ENCODE measurements around the gene TRMT61A. TPM values are rescaled to one million over a fixed set of nuclear protein-coding genes. Genes with fewer than 3 reads are reported as not detected.
A peak's percentile ranks its signal among the peaks of the same experiment; 100 is the strongest.

TRMT61A gene
- total and polyA plus RNA-seq, 9 of the 15 experiments (the other 6 are each of a cell fraction or from before 2014, with no cell fraction given): 0.10 to 24.8 (median 5.1) TPM

- H4K20me1 ChIP-seq (replicated peaks; ENCODE audit: control insufficient read depth, insufficient read depth, low read length): no peaks in the 10 kb centered on the region; the same call in 1 of the 2 replicates
- no peaks in the 10 kb centered on the region for H3K9me3 ChIP-seq (replicated peaks; ENCODE audit: control insufficient read depth, insufficient read depth, low read depth, low read length)
- no peaks in the 10 kb centered on the region for H3K27me3 ChIP-seq (ENCODE audit: control insufficient read depth in 2 of 2, insufficient read depth in 2 of 2, low read length in 2 of 2)
- H3K79me2 ChIP-seq (ENCODE audit: control insufficient read depth, insufficient read depth, low read length): peaks cover 32% of the 10 kb centered on the region
- no peak overlapping the region for H3K4me3 ChIP-seq
- H3K36me3 ChIP-seq (ENCODE audit: control insufficient read depth, insufficient read depth, low read length): peaks cover 51% of the 10 kb centered on the region; the same call in 2 of the 3 replicates
- H3K4me1 ChIP-seq (replicated peaks in 1 of 2; ENCODE audit: control insufficient read depth in 2 of 2, insufficient read depth in 2 of 2, low read length in 2 of 2): peaks cover 9 to 82% of the 10 kb centered on the region in 2 experiments; a peak in 4 of 5 replicates
- ATAC-seq (no peak), FAIRE-seq (no peak), DNase-seq (ENCODE audit: extremely low read depth in 1 of 4, low spot score in 3 of 4) (no peak)
- no peak for TF ChIP-seq RUNX1 (IDR thresholded peaks at IDR 0.05; ENCODE audit: low read depth)
- no peak for TF ChIP-seq MAFK (IDR thresholded peaks at IDR 0.05; ENCODE audit: low read length)
- TF ChIP-seq SUPT5H (IDR thresholded peaks at IDR 0.05): no peak
- no peak for TF ChIP-seq ZNF263 (CRISPR knock-in tag; IDR thresholded peaks at IDR 0.05; ENCODE audit: borderline replicate concordance)
- TF ChIP-seq POLR2G (IDR thresholded peaks at IDR 0.05; ENCODE audit: low read depth, low read length): peak; percentile 20; the same call in 1 of the 2 replicates
- TF ChIP-seq DLX4 (CRISPR knock-in tag; IDR thresholded peaks at IDR 0.05): no peak
- WGBS (ENCODE audit: insufficient coverage, low coverage, missing lambda C conversion rate): 100% methylated on average over 1 of the region's 32 CpGs
- in situ Hi-C loops (cut with MboI) (loop anchor here (10.0 kb wide), 1 partner anchor 448 kb away; the partner anchor contains the start of gene LBHD2), intact Hi-C loops (cut with micrococcal nuclease) (no loop called here)
- ChIA-PET CTCF (ENCODE audit: low intra/inter-chr PET ratio) (no interaction called here), POLR2A (interaction anchor here (0.6 to 1.0 kb wide), 2 partner anchors 10 to 13 kb away, joined by 3 to 4 read pairs; no protein-coding TSS in a partner anchor)
- peaks cover 6% of the 10 kb centered on the region for H3K9me1 ChIP-seq (ENCODE audit: control insufficient read depth, insufficient read depth, low read length)
- H3K9ac ChIP-seq (ENCODE audit: insufficient read depth in 1 of 2, low read depth in 2 of 2, low read length in 2 of 2): peak overlapping the region in 1 of 2 experiments; percentile 58; a peak in 1 of 4 replicates
- no peak overlapping the region for H3K27ac ChIP-seq (ENCODE audit: extremely low read depth, low read depth, low read length)
- BruUV-seq (replicated peaks): no TSS peak
- H2AFZ ChIP-seq (ENCODE audit: low read depth, low read length): no peak overlapping the region
- no peak overlapping the region for H3K4me2 ChIP-seq (ENCODE audit: insufficient read depth, low read length)
Measured at GRCh38 chr14:103532216-103533136, 3.5 kb downstream of the TRMT61A start.

Data from K562 (cell line).